Measurements from ENCODE around the gene TRAF4. TPM values are rescaled to one million over a fixed set of nuclear protein-coding genes. Genes with fewer than 3 reads are reported as not detected.
A peak's percentile ranks its signal among the peaks of the same experiment; 100 is the strongest.

TRAF4 gene
- total and polyA plus RNA-seq, 10 of the 15 experiments (the other 5 are each of a cell fraction or from before 2014, with no cell fraction given): 3.7 to 197 (median 66.4) TPM

- TF ChIP-seq MEF2B (IDR thresholded peaks at IDR 0.05; ENCODE audit: partially characterized antibody, poor library complexity, severe bottlenecking) (no peak), SKIL (IDR thresholded peaks at IDR 0.05; ENCODE audit: low read depth, poor library complexity, severe bottlenecking) (peak; percentile 57), HDAC6 (IDR thresholded peaks at IDR 0.05; ENCODE audit: unreplicated experiment) (no peak), HCFC1 (IDR thresholded peaks at IDR 0.05; ENCODE audit: low read length) (no peak), POU2F2 (IDR thresholded peaks at IDR 0.05; ENCODE audit: borderline replicate concordance, low read depth, low read length) (no peak), MXI1 (IDR thresholded peaks at IDR 0.05; ENCODE audit: low read depth, low read length) (peak; percentile 49; the same call in 1 of the 2 replicates), ZNF622 (IDR thresholded peaks at IDR 0.05) (no peak), TCF3 (IDR thresholded peaks at IDR 0.05; ENCODE audit: borderline replicate concordance, insufficient read depth, low read depth, low read length) (no peak), MYC (IDR thresholded peaks at IDR 0.05; ENCODE audit: insufficient read depth, insufficient read length, insufficient replicate concordance, low read length, severe bottlenecking) (no peak), NFIC (IDR thresholded peaks at IDR 0.05; ENCODE audit: low read depth, low read length) (no peak), ZNF687 (IDR thresholded peaks at IDR 0.05) (no peak), CTCF (IDR thresholded peaks at IDR 0.05 in 2 of 3, conservative IDR thresholded peaks at IDR 0.05 in 1 of 3; ENCODE audit: control insufficient read depth in 2 of 3, extremely low read depth in 1 of 3, insufficient read depth in 1 of 3, low read depth in 3 of 3, low read length in 3 of 3) (peak; percentile 78 to 94 (median 82)), SIX5 (IDR thresholded peaks at IDR 0.05; ENCODE audit: low read depth, low read length, severe bottlenecking) (no peak), TAF1 (IDR thresholded peaks at IDR 0.05; ENCODE audit: borderline replicate concordance, low read depth, low read length) (no peak), MTA3 (IDR thresholded peaks at IDR 0.05; ENCODE audit: borderline replicate concordance, low read length) (no peak), PAX5 (IDR thresholded peaks at IDR 0.05; ENCODE audit: borderline replicate concordance, low read depth, low read length) (no peak), MTA2 (IDR thresholded peaks at IDR 0.05; ENCODE audit: low read depth) (no peak), RB1 (IDR thresholded peaks at IDR 0.05; ENCODE audit: borderline replicate concordance) (no peak), WRNIP1 (IDR thresholded peaks at IDR 0.05; ENCODE audit: borderline replicate concordance, low read depth, low read length) (no peak), ATF7 (IDR thresholded peaks at IDR 0.05; ENCODE audit: low read depth) (no peak)
Measured at GRCh38 chr17:28763804-28764266, 20.0 kb downstream of the TRAF4 start (continued).
